GM21528 (cell line): Measurements from ENCODE around the gene LRRC37A.
"Not testable (repeated sequence)": the region's sequence is repeated elsewhere in the genome, so short reads cannot be mapped to it uniquely, and the experiment has no call there.

Experiments
- ATAC-seq: cut with Tn5 transposase; IDR thresholded peaks from one replicate; pipeline ENCODE4 v1.9.1; 2021; ENCODE audit warnings: mild to moderate bottlenecking, moderate library complexity; ENCODE audit not compliant: unreplicated experiment, low FRiP score

Gene LRRC37A

GRCh38 chr17:46294831-46295230 is at the start of gene LRRC37A:
TSS of gene LRRC37A (plus strand) at chr17:46295131. CDS start at chr17:46295134, 3 bp downstream.
- not testable (repeated sequence) for ATAC-seq

DNA sequence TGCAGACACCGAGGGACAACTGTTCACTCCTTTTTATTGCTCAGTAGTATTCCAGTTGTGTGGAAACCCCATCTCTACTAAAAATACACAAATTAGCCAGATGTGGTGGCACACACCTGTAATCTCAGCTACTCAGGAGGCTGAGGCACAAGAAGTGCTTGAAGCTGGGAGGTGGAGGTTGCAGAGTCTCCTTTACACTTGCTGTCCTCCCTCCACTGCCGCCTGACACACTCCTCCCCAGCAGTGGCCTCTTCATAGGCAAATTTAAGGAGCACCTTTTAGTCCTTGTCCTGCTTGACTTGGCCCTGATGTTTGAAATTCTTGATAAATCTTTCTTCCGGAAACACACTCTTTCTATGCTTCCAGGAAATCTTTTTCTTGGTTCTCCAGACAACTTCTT is 45.8 kb upstream of the LRRC37A start:
- ATAC-seq: not testable (repeated sequence)

DNA sequence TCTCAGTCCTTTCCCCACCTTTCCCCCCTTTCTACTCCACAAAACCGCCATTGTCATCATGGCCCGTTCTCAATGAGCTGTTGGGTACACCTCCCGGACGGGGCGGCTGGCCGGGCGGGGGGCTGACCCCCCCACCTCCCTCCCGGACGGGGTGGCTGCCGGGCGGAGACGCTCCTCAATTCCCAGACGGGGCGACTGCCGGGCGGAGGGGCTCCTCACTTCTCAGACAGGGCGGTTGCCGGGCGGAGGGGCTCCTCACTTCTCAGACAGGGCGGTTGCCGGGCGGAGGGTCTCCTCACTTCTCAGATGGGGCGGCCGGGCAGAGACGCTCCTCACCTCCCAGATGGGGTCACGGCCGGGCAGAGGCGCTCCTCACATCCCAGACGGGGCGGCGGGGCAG is 42.1 kb upstream of the LRRC37A start:
- ATAC-seq: not testable (repeated sequence)

DNA sequence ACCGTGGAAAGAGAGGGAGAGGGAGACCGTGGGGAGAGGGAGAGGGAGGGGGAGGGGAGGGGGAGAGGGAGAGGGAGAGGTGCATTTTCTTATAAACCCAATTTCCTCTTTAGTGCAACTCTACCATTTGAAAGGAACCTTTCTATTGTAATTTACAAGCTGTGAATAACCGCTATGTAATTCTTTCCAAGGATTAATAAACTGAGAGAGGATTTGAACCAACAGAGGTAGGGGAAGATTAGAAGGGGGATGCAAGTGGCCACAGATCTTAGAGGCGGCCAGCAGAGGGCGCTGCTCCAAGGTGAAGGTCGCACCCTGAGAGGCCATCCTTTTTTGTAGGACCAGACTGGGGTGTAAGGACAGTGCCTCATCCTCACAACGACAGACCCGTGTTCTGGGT is 41.2 kb upstream of the LRRC37A start:
- ATAC-seq: not testable (repeated sequence)

DNA sequence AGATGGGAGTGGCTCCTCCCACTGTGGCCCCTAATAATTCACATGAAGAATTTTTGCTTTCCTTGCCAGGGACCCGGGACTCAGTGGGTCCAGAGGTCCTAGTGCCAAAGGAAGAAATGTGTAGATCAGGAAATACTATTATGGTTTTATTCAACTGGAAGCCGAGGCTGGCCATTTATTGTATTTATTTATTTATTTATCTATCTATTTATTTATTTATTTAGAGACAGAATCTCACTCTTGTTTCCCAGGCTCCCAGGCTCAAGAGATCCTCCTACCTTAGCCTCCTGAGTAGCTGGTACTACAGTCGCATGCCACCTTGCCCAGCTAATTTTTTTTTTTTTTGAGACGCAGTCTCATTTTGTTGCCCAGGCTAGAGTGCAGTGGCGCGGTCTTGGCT is 40.7 kb upstream of the LRRC37A start:
- ATAC-seq: not testable (repeated sequence)

DNA sequence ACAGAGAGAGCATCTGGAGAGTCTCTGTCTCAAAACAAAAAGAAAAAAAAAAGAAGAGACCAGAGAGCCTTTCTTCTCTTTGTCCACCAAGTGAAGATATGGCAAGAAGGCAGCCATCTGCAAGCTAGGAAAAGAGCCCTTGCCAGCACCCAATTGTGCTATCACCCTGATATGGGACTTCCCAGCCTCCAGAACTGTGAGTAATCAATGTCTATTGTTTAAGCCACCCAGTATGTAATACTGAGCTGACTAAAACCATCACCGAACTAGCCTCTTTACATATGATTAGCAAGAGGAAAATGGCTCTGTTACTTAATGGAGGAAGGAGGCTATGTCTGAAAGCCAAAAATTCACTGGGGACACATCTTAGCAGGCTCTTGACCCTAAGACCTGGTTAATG is 38.6 kb upstream of the LRRC37A start:
- not testable (repeated sequence) for ATAC-seq

DNA sequence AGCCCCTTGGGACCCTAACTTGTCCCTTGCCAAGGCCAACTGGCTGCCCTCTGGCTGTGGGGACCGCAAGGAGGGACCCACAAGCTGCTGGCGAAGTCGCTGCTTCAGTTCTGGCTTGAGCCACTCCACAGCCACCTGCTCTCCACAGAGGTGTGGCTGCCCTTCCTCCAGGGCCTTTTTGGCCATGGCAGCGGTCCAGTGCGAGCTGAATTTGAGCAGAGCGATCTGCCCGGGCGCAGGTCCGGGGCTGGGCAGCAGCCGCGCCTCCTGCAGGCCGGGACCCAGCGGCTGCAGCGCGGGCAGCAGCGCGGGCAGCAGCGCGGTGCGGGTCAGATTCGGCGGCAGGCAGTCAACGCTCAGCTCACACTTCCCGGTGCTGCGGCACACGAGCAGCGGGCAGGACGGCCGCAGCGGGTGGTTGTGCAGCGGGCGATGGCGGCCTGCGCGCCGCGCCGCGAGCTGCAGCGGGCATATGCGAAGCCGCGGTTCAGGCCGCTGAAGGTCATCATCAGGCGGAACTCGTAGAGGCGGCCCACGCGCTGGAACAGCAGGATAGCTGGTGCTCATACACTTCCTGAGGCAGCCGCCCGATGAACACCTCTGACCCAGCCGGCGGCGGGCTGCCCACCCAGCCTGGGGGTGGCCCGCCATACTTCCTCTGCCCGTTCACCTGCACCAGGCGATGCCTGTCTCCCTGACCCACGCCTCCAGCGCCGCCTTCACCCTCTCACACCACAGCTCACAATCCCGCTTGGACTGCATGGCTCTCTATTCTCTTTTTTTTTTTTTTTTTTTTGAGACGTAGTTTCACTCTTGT is 34.9 kb upstream of the LRRC37A start:
- ATAC-seq: not testable (repeated sequence)

DNA sequence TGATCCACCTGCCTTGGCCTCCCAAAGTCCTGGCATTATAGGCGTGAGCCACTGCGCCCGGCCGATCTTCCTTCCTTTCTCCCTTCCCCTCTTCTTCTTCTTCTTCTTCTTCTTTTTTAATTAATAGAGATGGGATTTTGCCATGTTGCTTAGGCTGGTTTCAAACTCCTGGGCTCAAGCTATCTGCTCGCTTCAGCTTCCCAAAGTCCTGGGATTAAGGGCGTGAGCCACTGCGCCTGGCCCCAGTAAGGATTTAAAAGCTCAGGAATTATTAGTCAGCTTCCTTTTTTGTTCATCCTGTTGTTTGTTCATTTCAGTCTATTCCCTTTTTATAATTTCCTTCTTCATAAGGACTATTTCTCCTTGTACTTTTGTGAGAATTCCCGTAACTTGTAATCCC is 32.7 kb upstream of the LRRC37A start:
- no peak for ATAC-seq

- no peak for ATAC-seq
These were observed 30.3 kb upstream of the LRRC37A start for GRCh38 chr17:46264456-46265198.

DNA sequence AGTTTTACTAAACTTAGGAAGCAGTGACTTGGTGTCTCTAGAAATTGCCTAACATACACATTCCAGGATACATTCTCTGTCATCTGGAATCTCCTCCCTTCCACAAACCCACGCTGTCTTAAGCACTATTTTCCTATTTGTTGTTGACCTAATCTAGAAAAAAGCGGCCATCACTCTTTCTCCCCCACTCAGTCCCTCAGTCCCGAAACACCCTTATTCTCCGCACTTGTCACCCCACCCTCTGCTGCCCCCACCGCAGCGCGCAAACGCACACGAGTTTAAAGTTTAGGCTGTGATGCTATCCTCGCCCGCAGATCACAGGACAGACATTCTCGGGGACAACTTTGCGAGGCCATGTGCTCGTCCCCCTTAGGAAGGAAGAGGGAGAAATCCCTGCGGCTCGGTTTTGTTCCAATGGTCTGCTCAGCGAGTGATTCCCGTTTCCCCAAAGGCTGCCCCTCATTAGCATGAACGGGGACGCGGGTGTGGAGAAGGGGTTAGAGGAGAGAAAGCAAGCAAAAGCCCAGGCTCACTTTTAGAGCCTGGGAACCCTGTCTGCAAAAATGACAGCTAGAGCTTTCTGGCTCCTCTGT is 28.8 kb upstream of the LRRC37A start:
- peak; percentile 5 for ATAC-seq

- peak; percentile 76 for ATAC-seq
These were observed 28.0 kb upstream of the LRRC37A start for GRCh38 chr17:46266656-46267544.

DNA sequence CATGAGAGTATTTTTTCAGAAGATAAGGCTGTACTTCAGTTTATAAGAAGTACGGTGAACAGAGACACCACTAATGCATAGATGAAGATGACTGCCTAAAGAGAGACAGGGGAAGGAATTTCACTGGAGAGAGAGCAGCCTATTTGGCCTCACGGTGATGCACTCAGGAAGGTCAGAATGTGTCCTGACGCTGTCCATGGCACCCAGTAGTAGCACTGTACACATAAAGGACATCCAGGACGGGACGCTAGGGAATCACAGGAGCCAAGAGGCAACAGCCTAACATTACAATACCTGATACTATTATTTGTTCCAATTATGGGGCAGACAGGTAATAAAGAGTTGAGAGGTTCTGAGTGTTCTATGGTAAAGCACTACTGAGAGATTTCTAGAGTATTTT is 24.9 kb upstream of the LRRC37A start:
- no peak for ATAC-seq

GRCh38 chr17:46273541-46274236 is 21.2 kb upstream of the LRRC37A start:
- ATAC-seq: no peak

DNA sequence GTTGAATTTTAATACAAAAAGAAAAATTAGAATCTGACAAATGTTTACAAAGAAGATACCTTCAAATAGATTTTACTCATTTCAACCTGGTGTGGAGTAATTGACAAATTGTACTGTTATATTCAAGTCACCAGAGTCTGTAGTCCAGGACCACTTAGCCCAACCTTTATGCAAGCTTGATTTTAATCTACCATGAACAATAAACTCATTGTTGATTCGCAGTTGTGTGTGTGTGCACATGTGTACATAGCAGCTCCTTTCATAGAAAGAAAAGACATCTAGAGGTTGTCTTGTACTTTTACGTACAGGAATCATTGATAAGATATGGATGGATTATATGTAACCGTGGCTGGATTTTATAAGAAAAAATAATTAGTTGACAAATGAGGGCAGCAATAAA is 20.7 kb upstream of the LRRC37A start:
- no peak for ATAC-seq

DNA sequence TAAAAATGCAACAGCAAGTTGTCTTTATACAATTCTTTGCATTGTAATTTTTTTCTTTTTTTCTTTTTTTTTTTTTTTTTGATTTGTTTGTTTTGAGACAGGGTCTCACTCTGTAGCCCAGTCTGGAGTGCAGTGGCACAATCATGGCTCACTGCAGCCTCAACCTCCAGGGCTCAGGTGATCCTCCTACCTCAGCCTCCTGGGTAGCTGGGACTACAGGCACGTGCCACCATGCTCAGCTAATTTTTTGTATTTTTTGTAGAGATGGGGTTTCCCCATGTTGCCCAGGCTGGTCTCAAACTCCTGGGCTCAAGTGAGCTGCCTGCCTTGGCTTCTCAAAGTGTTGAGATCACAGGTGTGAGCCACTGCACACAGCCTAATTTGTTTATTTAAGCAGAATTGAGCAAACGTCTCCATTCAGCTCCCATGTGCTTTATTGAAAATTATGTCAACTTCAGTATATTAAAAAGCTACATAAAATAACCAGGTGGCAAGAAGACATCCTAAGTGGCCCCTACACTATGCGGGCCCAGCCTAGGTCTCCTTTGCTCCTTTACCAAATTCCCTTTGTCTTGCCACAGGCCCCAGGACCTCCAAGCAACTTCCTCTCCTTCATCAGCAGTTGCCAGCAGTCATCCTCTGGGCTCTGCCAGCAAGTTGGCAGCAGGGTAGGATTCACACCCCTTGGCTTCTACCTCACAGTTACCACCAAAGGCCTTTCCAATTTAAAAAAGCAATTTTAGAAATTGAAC is 18.0 kb upstream of the LRRC37A start:
- ATAC-seq: not testable (repeated sequence)

DNA sequence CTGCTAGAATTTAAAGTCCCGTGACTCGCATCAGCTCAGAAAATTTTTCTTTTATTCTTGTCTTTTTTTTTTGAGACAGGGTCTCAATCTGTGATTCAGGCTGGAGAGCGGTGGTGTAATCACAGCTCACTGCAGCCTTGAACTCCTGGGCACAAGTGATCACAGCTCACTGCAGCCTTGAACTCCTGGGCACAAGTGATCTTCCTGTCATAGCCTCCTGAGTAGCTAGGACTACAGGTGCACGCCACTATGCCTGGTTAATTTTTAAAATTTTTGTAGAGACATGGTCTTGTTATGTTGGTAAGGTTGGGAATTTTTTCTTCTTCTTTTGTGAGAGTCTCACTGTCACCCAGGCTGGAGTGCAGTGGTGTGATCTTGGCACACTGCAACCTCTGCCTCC is 13.6 kb upstream of the LRRC37A start:
- ATAC-seq: not testable (repeated sequence)

DNA sequence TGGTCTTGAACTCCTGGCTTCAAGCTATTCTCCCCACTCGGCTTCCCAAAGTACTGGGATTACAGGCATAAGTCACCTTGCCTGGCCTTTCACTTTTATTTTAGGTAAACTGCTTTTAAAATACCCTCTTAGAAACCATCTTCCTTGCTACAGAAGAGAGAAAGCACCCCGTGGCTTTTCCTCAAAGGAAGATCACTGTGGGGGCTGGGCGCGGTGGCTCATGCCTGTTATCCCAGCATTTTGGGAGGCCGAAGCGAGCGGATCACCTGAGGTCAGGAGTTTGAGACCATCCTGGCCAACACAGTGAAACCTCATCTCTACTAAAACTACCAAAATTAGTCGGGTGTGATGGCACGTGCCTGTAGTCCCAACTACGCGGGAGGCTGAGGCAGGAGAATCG is 12.3 kb upstream of the LRRC37A start:
- not testable (repeated sequence) for ATAC-seq

DNA sequence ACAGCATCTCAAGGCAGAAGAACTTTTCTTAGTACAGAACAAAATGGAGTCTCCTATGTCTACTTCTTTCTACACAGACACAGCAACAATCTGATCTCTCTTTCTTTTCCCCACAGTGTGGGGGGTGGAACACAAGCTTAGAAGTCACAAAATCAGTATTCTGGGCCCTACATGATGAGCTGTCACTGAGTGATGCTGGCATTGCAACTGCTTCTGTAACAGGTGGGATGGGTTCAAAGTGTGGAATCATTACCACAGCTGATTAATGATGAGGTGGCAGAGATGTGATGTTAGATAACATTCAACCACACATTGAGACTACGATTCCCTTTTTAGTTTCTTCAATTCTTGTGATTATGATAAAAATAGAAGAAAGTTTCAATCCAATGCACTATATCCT is 10.5 kb upstream of the LRRC37A start:
- ATAC-seq: not testable (repeated sequence)

- not testable (repeated sequence) for ATAC-seq
These were observed 9.4 kb upstream of the LRRC37A start for GRCh38 chr17:46285500-46285899.
